GM12872 (cell line): ENCODE results near the gene IFI44.

Experiments used
- CTCF ChIP-seq: IDR thresholded peaks from 3 replicates; pipeline ENCODE4 v1.5.1; 2011; ENCODE audit warnings: low read depth, mild to moderate bottlenecking, low read length, moderate library complexity; ENCODE audit not compliant: insufficient read depth

Gene IFI44

GRCh38 chr1:78699813-78700212 lies 50.2 kb downstream of the IFI44 start:
- no peak for TF ChIP-seq CTCF

- no peak for TF ChIP-seq CTCF
These were observed 52.8 kb downstream of the IFI44 start for GRCh38 chr1:78702426-78702825.

GRCh38 chr1:78703806-78704205 lies 54.2 kb downstream of the IFI44 start:
- TF ChIP-seq CTCF = no peak

- TF ChIP-seq CTCF = no peak
These were observed 62.9 kb downstream of the IFI44 start for GRCh38 chr1:78712467-78713051.

- TF ChIP-seq CTCF = no peak
These were observed 63.7 kb downstream of the IFI44 start for GRCh38 chr1:78713297-78713696.
